Measurements from ENCODE around the gene PPP2R3C. TPM values are rescaled to one million over a fixed set of nuclear protein-coding genes. Genes with fewer than 3 reads are reported as not detected.

Gene PPP2R3C
- total and polyA plus RNA-seq, 8 donors, result 26.2 to 57.1 (median 48.0) TPM

DNA sequence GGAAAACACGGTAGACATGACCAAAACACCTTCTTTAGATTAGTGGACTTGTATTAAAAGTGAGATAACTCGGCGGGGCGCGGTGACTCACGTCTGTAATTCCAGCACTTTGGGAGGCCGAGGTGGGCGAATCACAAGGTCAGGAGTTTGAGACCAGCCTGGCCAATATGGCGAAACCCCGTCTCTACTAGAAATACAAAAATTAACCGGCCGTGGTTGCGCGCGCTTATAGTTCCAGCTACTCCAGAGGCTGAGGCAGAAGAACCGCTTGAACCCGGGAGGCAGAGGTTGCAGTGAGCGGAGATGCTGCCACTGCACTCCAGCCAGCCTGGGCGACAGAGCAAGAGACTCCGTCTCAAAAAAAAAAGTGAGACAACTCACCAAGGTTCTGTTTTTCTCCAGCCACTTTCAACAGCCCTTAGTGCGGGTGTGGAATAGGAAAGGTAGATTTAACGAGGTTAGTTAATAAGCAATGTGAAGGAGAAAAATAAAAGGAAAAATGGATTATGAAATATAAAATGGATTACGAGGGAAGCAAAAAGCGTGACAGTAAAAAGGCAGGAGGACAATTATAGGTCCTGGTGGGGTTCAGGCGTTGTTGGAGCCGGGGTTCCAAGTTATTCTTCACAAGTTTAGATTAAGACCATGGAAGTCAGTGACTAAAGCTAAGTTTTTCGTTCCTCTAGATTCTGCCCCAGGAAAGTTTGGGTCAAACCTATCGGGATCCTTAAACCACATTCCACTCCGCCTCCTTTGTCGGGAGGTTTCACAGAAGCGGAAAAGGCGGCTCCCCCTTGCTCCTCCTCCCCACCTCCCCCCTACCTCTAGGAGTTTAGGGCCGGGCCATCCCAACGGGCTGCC, 534 bp downstream of the PPP2R3C start:
- Histone ChIP-seq H3K27me3 (no peaks in the 10 kb centered on the region), H3K4me3 (peak overlapping the region; percentile 74 to 78), H3K4me1 (peaks cover 13 to 73% of the 10 kb centered on the region in 2 donors), H3K27ac (peak overlapping the region; percentile 97 to 98), H3K36me3 (peaks cover 0 to 24% of the 10 kb centered on the region in 2 donors), H3K9me3 (no peaks in the 10 kb centered on the region)
- no peak for ATAC-seq
- TF ChIP-seq, protein P1, sequence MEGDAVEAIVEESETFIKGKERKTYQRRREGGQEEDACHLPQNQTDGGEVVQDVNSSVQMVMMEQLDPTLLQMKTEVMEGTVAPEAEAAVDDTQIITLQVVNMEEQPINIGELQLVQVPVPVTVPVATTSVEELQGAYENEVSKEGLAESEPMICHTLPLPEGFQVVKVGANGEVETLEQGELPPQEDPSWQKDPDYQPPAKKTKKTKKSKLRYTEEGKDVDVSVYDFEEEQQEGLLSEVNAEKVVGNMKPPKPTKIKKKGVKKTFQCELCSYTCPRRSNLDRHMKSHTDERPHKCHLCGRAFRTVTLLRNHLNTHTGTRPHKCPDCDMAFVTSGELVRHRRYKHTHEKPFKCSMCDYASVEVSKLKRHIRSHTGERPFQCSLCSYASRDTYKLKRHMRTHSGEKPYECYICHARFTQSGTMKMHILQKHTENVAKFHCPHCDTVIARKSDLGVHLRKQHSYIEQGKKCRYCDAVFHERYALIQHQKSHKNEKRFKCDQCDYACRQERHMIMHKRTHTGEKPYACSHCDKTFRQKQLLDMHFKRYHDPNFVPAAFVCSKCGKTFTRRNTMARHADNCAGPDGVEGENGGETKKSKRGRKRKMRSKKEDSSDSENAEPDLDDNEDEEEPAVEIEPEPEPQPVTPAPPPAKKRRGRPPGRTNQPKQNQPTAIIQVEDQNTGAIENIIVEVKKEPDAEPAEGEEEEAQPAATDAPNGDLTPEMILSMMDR (IDR thresholded peaks at IDR 0.05), result no peak
- DNase-seq, result no peak
- intact Hi-C loops (cut with DNase I), result no loop called here

DNA sequence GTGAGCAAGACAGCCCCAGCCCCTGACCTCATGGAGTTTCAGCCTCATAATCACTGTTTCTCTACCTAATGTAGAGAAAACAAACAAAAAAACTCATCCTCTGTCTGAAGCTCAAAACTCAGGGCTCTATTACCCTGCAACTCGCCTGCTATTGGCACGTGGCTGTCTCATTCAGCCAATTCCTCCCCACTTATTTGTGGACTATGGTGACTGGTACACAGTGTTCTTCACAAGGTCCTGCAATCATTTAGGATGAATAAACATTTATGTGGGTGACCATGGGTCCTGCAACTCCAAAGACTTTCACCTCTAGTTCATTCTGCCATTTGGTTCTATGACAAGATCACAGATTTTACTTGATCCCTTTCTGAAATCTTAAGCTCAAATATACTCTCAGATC, 4.7 kb downstream of the PPP2R3C start:
- Histone ChIP-seq H3K4me1 (peaks cover 3 to 39% of the 10 kb centered on the region in 2 donors), H3K27me3 (no peaks in the 10 kb centered on the region), H3K4me3 (no peak overlapping the region), H3K36me3 (peaks cover 0 to 65% of the 10 kb centered on the region in 2 donors), H3K9me3 (no peaks in the 10 kb centered on the region), H3K27ac (no peak overlapping the region)
- DNase-seq, result no peak
- TF ChIP-seq, protein P1 (IDR thresholded peaks at IDR 0.05), result no peak
- intact Hi-C loops (cut with DNase I), result no loop called here
- no peak for ATAC-seq

DNA sequence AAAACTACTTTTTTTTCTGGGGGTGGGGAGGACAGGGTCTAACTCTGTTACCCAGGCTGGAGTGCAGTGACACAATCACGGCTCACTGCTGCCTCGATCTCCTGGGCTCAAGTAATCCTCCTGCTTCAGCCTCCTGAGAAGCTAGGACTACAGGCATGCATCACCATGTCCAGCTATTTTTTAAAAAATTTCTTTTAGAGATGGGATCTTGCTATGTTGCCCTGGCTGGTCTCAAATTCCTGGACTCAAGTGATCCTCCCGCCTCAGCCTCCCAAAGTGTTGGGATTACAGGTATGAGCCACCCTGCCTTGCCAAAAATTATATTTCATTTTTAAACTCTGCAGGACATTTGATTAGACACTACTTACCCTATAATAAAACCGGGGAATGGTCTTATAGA, 5.5 kb downstream of the PPP2R3C start:
- Histone ChIP-seq H3K9me3 (no peaks in the 10 kb centered on the region), H3K36me3 (peaks cover 0 to 74% of the 10 kb centered on the region in 2 donors), H3K27me3 (no peaks in the 10 kb centered on the region), H3K4me3 (no peak overlapping the region), H3K4me1 (peaks cover 3 to 39% of the 10 kb centered on the region in 2 donors), H3K27ac (no peak overlapping the region)
- TF ChIP-seq, protein P1 (IDR thresholded peaks at IDR 0.05), result no peak
- ATAC-seq, result no peak
- no peak for DNase-seq
- intact Hi-C loops (cut with DNase I), result no loop called here

DNA sequence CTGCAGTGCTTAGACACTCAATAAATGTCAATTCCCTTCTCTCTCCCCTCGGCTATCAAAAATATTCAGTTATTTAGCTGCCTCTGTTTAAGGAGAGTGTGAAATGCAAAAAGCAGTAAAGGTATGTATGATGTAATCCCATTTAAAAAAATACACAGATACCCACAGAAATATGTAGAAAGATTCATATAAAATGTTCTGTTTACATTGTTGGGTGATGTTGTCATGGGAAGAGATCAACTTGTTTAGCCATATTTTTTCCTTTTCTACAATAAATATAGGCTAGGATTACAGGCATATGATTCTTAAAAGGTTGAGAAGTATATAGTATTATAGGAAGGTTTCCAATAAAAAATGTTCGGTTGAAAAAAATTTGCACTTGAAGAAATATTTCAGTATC, 7.8 kb downstream of the PPP2R3C start:
- H3K4me1 ChIP-seq, result peaks cover 3 to 18% of the 10 kb centered on the region in 2 donors
- intact Hi-C loops (cut with DNase I), result no loop called here

More for the DNA sequence above, 7.8 kb downstream of the PPP2R3C start:
- Histone ChIP-seq H3K27ac (no peak overlapping the region), H3K36me3 (peaks cover 0 to 84% of the 10 kb centered on the region in 2 donors), H3K4me3 (no peak overlapping the region), H3K9me3 (no peaks in the 10 kb centered on the region), H3K27me3 (no peaks in the 10 kb centered on the region)
- ATAC-seq (no peak), DNase-seq (no peak)
- TF ChIP-seq, protein P1 (IDR thresholded peaks at IDR 0.05), result no peak

Data from left lung (tissue), 10 donors.